Omental fat pad (tissue), 4 donors: Measurements from ENCODE around the gene ARAP3. TPM values are rescaled to one million over a fixed set of nuclear protein-coding genes. Genes with fewer than 3 reads are reported as not detected.

Experiments
- ATAC-seq: fragments of 150-250 bp; one replicate; pipeline ENCODE4 v1.9.1; 2016; ENCODE audit warnings: mild to moderate bottlenecking, moderate library complexity; ENCODE audit not compliant: low FRiP score
- DNase-seq: peaks from one replicate; pipeline ENCODE4 v3.0.0-alpha.2; 2019; ENCODE audit warnings: low spot score
- total RNA-seq, 4 donors: library from RNA; depleted of rRNA; stranded (reverse); fragments of >200 nt; gene quantifications; one replicate each; pipeline ENCODE4 v1.1.0, GENCODE V29; 2016
- TF ChIP-seq, protein P1 (sequence below), 3 donors: fragments of 450-650 bp; IDR thresholded peaks; one replicate each; pipeline ENCODE4 v1.5.1; 2016 to 2017; ENCODE audit warnings: antibody characterized with exemption in 3 of 3, mild to moderate bottlenecking in 3 of 3, moderate library complexity in 2 of 3

The ARAP3 gene
- total RNA-seq, 4 donors from 2014 or later: 2.6 to 36.1 (median 9.1) TPM

DNA sequence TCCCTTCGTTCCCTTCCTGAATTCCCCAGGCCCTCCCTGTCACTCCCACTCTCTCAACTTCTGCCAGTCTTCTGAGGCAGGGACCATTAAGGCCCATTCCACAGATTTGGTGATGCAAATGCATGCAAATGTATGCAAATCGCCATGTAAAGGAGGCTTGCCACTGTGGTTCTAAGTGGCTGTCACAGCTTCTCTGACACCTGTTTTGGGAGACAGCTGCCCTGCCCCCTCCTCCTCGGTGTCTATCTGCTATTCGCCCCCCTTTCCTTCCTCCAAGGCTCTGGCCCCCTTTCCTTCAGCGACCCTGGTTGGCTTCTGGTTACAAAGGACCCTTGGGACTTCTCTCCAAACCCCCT lies 10.5 kb upstream of the ARAP3 start:
- TF ChIP-seq, protein P1, sequence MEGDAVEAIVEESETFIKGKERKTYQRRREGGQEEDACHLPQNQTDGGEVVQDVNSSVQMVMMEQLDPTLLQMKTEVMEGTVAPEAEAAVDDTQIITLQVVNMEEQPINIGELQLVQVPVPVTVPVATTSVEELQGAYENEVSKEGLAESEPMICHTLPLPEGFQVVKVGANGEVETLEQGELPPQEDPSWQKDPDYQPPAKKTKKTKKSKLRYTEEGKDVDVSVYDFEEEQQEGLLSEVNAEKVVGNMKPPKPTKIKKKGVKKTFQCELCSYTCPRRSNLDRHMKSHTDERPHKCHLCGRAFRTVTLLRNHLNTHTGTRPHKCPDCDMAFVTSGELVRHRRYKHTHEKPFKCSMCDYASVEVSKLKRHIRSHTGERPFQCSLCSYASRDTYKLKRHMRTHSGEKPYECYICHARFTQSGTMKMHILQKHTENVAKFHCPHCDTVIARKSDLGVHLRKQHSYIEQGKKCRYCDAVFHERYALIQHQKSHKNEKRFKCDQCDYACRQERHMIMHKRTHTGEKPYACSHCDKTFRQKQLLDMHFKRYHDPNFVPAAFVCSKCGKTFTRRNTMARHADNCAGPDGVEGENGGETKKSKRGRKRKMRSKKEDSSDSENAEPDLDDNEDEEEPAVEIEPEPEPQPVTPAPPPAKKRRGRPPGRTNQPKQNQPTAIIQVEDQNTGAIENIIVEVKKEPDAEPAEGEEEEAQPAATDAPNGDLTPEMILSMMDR (IDR thresholded peaks at IDR 0.05): no peak
- DNase-seq: no peak
- ATAC-seq: no peak

DNA sequence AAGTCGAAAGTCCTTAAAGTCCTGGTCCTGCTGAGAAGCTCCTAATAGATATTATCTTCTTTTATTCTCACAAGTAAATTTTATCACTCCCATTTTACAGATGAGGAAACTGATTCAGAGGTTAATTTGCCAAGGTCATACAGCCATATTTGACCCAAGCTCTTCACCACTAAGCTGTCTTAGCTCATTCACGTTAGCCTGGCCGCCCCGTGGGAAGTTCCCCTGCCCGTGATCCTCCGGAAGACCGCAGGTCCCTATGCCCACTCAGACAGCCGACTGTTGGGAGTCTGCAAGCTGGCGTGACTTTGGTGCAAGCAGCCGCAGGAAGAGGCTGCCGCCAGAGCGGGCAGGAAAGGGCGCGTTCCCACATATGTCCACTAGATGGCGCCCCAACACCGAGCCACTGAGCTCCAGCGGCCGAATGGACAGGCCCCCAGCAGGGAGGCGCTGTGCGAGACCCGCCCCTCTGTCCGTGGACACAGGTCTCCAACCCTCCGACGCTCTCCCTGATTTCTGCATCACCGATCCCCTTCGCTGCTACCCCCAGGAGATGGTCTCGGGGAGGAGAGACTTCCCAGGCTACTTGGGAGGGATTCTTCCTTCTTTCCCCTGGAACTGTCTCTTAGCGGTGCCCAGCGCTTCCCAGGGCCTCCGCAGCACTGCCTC lies 10.0 kb upstream of the ARAP3 start:
- peak; percentile 89 for ATAC-seq
- peak; percentile 82 for DNase-seq
- TF ChIP-seq, protein P1 (IDR thresholded peaks at IDR 0.05): peak in 2 of 3 donors; percentile 45 to 97

DNA sequence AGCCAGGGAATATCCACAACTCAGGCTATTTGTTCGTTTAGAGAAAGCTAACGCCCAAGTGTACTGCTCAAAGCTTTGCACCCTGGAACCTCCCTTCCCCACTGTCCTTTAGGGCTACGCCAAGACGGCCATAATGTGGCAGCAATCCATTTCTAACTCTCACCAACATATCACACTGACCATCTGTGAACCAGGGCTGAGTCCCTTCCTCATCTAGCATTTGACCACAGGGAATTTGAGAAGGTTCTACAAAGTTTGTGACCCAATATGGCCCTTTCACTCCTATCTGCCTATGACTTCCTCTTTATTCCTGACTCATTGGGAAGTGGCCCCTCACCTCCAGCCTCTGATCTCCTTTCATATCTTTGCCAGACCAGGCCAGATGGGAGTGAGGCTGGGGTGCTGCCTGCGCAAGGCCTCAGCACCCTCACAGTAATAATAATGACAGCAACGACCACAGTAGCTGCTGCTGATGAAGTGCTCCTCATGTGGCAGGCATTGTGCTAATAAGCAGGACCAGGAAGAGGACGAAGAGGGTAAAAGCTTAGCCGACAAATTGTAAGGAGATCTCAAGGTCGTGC lies 9.3 kb upstream of the ARAP3 start:
- TF ChIP-seq, protein P1 (IDR thresholded peaks at IDR 0.05): no peak

DNA sequence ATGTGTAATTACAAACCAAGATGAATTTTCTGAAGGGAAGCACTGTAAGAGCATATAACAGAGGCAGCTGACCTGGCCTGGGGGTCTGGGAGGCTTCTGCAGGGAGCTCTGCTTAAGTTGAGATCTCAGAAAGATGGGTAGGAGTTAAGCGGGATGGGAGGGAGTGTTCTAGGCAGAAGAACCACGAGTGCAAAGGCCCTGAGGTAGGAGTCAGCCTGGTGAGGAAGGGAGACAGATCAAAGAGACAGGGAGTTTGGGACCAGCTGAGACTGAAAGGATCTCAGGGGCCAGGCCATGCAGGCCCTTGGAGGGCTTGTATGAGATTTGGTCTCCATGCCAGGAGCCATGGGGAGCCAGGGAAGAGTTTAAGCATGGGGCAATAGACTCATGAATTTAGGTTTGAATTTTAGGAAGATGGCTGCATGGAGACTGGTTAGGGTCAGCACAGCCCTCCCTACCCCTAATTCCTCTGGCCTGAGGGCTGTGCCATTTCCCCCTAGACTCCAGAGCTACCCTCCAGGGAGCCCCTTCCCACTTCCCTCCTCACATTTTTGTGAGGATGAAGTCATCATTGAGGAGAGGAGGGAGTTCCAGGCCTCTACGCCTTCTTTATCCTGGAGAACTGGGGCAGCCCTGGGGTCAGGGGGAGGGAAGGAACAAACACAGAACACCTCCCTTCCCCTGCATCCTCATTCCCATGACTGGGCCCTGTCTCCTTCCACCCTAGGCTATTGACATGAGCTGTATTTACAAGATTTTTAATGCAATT lies 4.8 kb upstream of the ARAP3 start:
- TF ChIP-seq, protein P1 (IDR thresholded peaks at IDR 0.05): no peak
- ATAC-seq (no peak), DNase-seq (no peak)

More for the DNA sequence above, 9.3 kb upstream of the ARAP3 start:
- no peak for DNase-seq
- no peak for ATAC-seq

DNA sequence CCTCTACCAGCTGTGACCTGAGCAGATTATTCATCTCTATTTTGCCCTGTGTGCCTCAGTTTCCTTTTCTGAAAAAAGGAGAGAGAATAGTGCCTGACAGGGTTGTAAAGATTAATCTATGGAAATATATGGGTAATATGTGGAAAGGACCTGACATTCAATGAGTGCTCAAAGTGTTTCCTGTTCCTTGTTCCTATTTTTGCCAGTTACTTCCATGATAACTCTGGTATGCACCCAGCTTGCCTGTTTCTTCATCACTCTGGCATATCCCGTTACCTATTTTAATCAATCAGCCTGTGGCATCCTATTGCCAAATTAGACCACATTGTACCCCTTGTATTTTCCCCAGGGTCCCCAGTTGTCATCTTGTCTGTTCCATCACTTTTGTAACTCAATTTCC lies 3.6 kb upstream of the ARAP3 start:
- DNase-seq: no peak
- TF ChIP-seq, protein P1 (IDR thresholded peaks at IDR 0.05): no peak
- ATAC-seq: no peak

DNA sequence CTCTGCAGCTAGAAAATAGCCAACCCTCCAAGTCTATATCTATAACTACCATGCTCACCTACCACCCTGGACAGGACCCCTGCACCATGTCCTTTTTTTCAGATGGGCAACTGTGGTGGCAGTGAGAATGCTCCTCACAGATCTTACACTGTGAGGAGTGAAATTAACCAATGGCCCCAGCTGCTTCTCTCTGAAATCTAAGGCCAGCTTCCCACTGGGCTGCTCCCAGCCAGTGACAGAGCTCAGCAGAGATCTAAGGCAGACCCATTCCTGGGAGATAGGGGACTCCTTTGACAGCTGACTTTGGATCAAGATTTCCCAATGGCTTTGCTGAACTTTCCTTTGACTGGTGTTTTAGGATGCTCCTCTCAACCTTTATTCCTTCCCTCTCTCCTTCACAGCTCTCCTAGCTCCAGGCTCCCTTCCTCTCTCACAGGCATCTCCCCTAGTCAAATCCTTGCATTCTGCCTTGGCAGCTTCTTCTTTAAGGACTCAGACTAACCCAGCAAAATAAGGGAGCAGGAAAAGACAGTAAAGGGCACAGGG lies 1.6 kb upstream of the ARAP3 start:
- no peak for DNase-seq
- ATAC-seq: no peak
- TF ChIP-seq, protein P1 (IDR thresholded peaks at IDR 0.05): no peak
